ENCODE measurements around the gene FBRS.
"Not testable (repeated sequence)": the region's sequence is repeated elsewhere in the genome, so short reads cannot be mapped to it uniquely, and the experiment has no call there.

The FBRS gene

GRCh38 chr16:30692396-30693064 is 34.3 kb downstream of the FBRS start:
- Mint-ChIP-seq H3K4me1 (peaks cover 15 to 22% of the 10 kb centered on the region in 2 donors), H3K4me3 (no peak overlapping the region)

GRCh38 chr16:30694926-30695693 is 36.9 kb downstream of the FBRS start:
- no peak for DNase-seq
- H3K9me3 Mint-ChIP-seq, result no peaks in the 10 kb centered on the region

More at GRCh38 chr16:30692396-30693064, 34.3 kb downstream of the FBRS start:
- DNase-seq (no peak), ATAC-seq (replicated peaks) (no peak)
- no peaks in the 10 kb centered on the region for H3K27me3 Mint-ChIP-seq
- H3K27ac Mint-ChIP-seq, result no peak overlapping the region
- no peaks in the 10 kb centered on the region for H3K36me3 Mint-ChIP-seq
- H3K9me3 Mint-ChIP-seq, result no peaks in the 10 kb centered on the region

GRCh38 chr16:30696646-30697045 is 38.4 kb downstream of the FBRS start:
- H3K9me3 Mint-ChIP-seq; DNase-seq; H3K4me3 Mint-ChIP-seq; H3K27ac Mint-ChIP-seq; H3K27me3 Mint-ChIP-seq; ATAC-seq (replicated peaks): not testable (repeated sequence)
- peaks cover 29 to 46% of the 10 kb centered on the region in 2 donors for H3K4me1 Mint-ChIP-seq
- H3K36me3 Mint-ChIP-seq, result peaks cover 10 to 25% of the 10 kb centered on the region in 2 donors

More at GRCh38 chr16:30694926-30695693, 36.9 kb downstream of the FBRS start:
- no peak overlapping the region for H3K4me3 Mint-ChIP-seq
- H3K36me3 Mint-ChIP-seq, result peaks cover 5 to 19% of the 10 kb centered on the region in 2 donors
- peaks cover 25 to 37% of the 10 kb centered on the region in 2 donors for H3K4me1 Mint-ChIP-seq
- no peaks in the 10 kb centered on the region for H3K27me3 Mint-ChIP-seq
- ATAC-seq (replicated peaks), result no peak
- no peak overlapping the region for H3K27ac Mint-ChIP-seq

- DNase-seq, result no peak
- Mint-ChIP-seq H3K36me3 (peaks cover 10 to 26% of the 10 kb centered on the region in 2 donors), H3K27ac (peak overlapping the region; percentile 100), H3K27me3 (no peaks in the 10 kb centered on the region), H3K9me3 (no peaks in the 10 kb centered on the region), H3K4me1 (peaks cover 29 to 46% of the 10 kb centered on the region in 2 donors), H3K4me3 (peak overlapping the region; percentile 95 to 98)
- peak; percentile 89 to 92 for ATAC-seq (replicated peaks)
Measured at GRCh38 chr16:30697264-30698138, 39.3 kb downstream of the FBRS start.

GRCh38 chr16:30698139-30698815 is 40.0 kb downstream of the FBRS start:
- ATAC-seq (replicated peaks) (peak; percentile 70 to 77), DNase-seq (peak; percentile 98)
- H3K4me3 Mint-ChIP-seq, result peak overlapping the region; percentile 95 to 98
- peaks cover 27 to 44% of the 10 kb centered on the region in 2 donors for H3K4me1 Mint-ChIP-seq
- no peaks in the 10 kb centered on the region for H3K27me3 Mint-ChIP-seq
- H3K9me3 Mint-ChIP-seq, result no peaks in the 10 kb centered on the region
- H3K36me3 Mint-ChIP-seq, result peaks cover 15 to 30% of the 10 kb centered on the region in 2 donors
- H3K27ac Mint-ChIP-seq, result peak overlapping the region; percentile 100

GRCh38 chr16:30698816-30699614 is 40.8 kb downstream of the FBRS start, which contains the start of gene SRCAP:
SRCAP (plus strand) TSS chr16:30699171; CDS start chr16:30700825, 1,654 bp downstream.
- H3K27ac Mint-ChIP-seq, result peak within 1 kb of the TSS; percentile 100
- peak; percentile 50 to 59 for ATAC-seq (replicated peaks)
- peak within 1 kb of the TSS; percentile 95 to 98 for H3K4me3 Mint-ChIP-seq
- peak; percentile 86 for DNase-seq
- peaks cover 15 to 33% of the 10 kb centered on the region in 2 donors for H3K36me3 Mint-ChIP-seq
- no peaks in the 10 kb centered on the region for H3K9me3 Mint-ChIP-seq
- peaks cover 22 to 37% of the 10 kb centered on the region in 2 donors for H3K4me1 Mint-ChIP-seq
- H3K27me3 Mint-ChIP-seq, result no peaks in the 10 kb centered on the region

GRCh38 chr16:30699615-30700099 is 41.4 kb downstream of the FBRS start:
- Mint-ChIP-seq H3K27ac (peak overlapping the region; percentile 100), H3K36me3 (peaks cover 15 to 35% of the 10 kb centered on the region in 2 donors)

GRCh38 chr16:30700491-30700890 is 42.3 kb downstream of the FBRS start:
- H3K27ac Mint-ChIP-seq, result peak overlapping the region; percentile 76
- DNase-seq (no peak), ATAC-seq (replicated peaks) (no peak)
- no peaks in the 10 kb centered on the region for H3K27me3 Mint-ChIP-seq
- peaks cover 15 to 35% of the 10 kb centered on the region in 2 donors for H3K36me3 Mint-ChIP-seq
- H3K4me1 Mint-ChIP-seq, result peaks cover 20 to 36% of the 10 kb centered on the region in 2 donors
- peak overlapping the region in 1 of 2 donors; percentile 43 for H3K4me3 Mint-ChIP-seq
- H3K9me3 Mint-ChIP-seq, result no peaks in the 10 kb centered on the region

More at GRCh38 chr16:30699615-30700099, 41.4 kb downstream of the FBRS start:
- DNase-seq, result no peak
- H3K4me3 Mint-ChIP-seq, result peak overlapping the region; percentile 95 to 98
- H3K4me1 Mint-ChIP-seq, result peaks cover 22 to 36% of the 10 kb centered on the region in 2 donors
- no peak for ATAC-seq (replicated peaks)
- H3K27me3 Mint-ChIP-seq, result no peaks in the 10 kb centered on the region
- H3K9me3 Mint-ChIP-seq, result no peaks in the 10 kb centered on the region

- no peak overlapping the region for H3K4me3 Mint-ChIP-seq
- H3K4me1 Mint-ChIP-seq, result peaks cover 20 to 36% of the 10 kb centered on the region in 2 donors
- DNase-seq (no peak), ATAC-seq (replicated peaks) (no peak)
- peak overlapping the region; percentile 76 for H3K27ac Mint-ChIP-seq
- H3K27me3 Mint-ChIP-seq, result no peaks in the 10 kb centered on the region
- peaks cover 18 to 38% of the 10 kb centered on the region in 2 donors for H3K36me3 Mint-ChIP-seq
- no peaks in the 10 kb centered on the region for H3K9me3 Mint-ChIP-seq
Measured at GRCh38 chr16:30700971-30701370, 42.7 kb downstream of the FBRS start.

GRCh38 chr16:30703071-30703470 is 44.8 kb downstream of the FBRS start:
- not testable (repeated sequence) for H3K9me3 Mint-ChIP-seq; DNase-seq; ATAC-seq (replicated peaks); H3K4me3 Mint-ChIP-seq; H3K27ac Mint-ChIP-seq; H3K27me3 Mint-ChIP-seq
- H3K36me3 Mint-ChIP-seq, result peaks cover 32 to 50% of the 10 kb centered on the region in 2 donors
- H3K4me1 Mint-ChIP-seq, result peaks cover 12 to 25% of the 10 kb centered on the region in 2 donors

- peaks cover 11 to 21% of the 10 kb centered on the region in 2 donors for H3K4me1 Mint-ChIP-seq
- peaks cover 28 to 48% of the 10 kb centered on the region in 2 donors for H3K36me3 Mint-ChIP-seq
- H3K4me3 Mint-ChIP-seq, result no peak overlapping the region
- no peaks in the 10 kb centered on the region for H3K9me3 Mint-ChIP-seq
- ATAC-seq (replicated peaks) (no peak), DNase-seq (no peak)
- H3K27me3 Mint-ChIP-seq, result no peaks in the 10 kb centered on the region
- H3K27ac Mint-ChIP-seq, result no peak overlapping the region
Measured at GRCh38 chr16:30703971-30704370, 45.7 kb downstream of the FBRS start.

GRCh38 chr16:30706046-30706445 is 47.8 kb downstream of the FBRS start:
- Mint-ChIP-seq H3K9me3 (no peaks in the 10 kb centered on the region), H3K4me3 (no peak overlapping the region), H3K4me1 (peaks cover 0 to 4% of the 10 kb centered on the region in 2 donors), H3K27ac (no peak overlapping the region), H3K27me3 (no peaks in the 10 kb centered on the region), H3K36me3 (peaks cover 44 to 52% of the 10 kb centered on the region in 2 donors)
- ATAC-seq (replicated peaks) (no peak), DNase-seq (no peak)

All from stimulated activated naive B cell treated with anti-CD40 and anti-IgM and Interleukin-4, amounts not matched to agents 10 μg/mL and 1 μg/mL and 100 μg/mL, for 72 hours (primary cell).